GM18502 (cell line): ENCODE measurements around the gene EHBP1L1.

Source experiments
- ATAC-seq: cut with Tn5 transposase; IDR thresholded peaks from one replicate; pipeline ENCODE4 v1.9.1; 2021; ENCODE audit warnings: mild to moderate bottlenecking; ENCODE audit not compliant: unreplicated experiment, poor library complexity

EHBP1L1 gene

DNA sequence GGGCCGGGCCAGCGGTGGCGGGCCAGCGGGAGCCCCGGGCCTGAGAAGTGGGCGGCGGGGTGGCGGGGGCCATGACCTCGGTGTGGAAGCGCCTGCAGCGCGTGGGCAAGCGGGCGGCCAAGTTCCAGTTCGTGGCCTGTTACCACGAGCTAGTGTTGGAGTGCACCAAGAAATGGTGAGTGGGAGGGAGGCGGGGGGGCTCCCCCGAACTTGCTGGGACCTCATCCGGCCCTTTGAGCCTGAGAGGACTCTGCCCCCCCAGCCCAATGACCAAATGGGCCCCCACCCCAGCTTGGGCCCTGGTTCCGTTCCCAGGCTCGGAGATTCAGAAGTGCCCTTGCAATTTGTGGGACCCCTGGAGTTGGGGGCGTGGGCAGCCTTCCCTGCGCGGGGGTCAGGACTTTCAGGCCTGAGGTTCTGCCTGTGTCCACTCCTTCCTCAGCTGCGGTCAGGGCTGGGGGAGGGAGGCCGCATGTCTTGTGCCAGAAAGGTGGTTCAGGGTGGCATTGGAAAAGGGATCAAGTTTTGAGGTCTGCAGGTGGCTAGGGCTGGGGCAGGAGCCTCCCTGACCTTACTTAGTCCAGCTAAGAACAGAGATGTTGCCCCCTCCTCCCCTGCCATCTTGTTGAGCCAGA lies 496 bp downstream of the EHBP1L1 start:
- ATAC-seq: no peak

DNA sequence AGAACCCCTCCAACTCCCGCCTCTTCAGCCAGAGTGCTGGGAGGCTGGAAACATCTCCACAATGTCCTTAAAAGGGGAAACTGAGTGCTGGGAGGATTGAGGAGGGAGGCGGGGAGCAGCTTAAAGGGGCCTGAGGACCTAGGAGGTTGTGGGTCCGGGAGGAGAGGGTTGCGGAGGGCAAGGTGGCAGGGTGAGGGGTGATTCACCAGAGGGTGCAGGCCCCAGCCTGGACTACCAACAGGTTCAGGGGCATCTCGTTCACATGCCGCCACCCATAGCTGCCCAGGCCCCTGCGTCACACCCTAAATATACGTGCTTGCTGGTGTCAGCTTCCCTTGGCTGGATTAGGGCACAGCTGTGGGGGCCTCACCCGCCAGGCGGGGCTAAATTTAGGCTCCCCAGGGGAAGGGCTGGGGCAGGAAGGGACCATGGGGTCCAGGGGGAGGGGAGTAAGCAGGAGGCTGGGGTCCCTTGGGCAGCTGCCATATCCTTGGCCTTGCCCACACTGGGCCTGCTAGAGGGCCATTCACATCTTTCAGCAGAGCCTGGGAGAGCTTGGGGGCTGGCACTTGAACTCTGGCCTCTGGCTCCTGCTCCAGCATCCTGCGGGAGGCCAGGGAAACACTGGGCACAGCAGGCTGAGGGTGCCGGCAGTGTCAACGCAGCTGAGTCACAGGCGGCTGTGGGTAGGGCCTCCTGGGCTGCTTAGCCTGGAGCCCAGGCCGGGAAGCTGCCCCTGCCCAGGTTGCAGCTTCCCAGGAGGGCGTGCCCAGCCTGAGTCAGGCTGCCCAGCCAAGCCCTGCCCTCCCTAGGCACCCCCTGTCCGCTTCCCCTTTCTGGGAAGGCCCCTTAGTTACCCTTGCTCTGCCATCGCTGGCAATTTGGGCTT lies 1.3 kb downstream of the EHBP1L1 start:
- ATAC-seq: no peak

DNA sequence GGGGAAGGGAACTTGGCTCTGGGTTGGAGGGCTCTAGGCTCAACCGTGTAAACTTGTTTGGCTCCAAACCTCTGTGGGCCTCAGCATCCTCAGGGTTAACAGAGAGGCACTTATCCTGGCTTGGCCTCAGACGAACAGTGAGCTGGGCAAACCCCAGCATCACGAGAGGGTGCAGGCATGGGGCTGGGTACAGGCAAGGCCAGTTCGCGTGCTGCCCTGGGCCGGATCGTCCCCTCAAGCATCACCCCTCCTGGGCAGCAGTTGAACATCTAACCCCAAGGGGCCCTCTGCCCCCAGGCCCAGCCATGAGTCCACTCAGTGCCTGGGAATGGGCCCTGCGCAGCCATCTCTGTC lies 1.9 kb downstream of the EHBP1L1 start:
- ATAC-seq: no peak

DNA sequence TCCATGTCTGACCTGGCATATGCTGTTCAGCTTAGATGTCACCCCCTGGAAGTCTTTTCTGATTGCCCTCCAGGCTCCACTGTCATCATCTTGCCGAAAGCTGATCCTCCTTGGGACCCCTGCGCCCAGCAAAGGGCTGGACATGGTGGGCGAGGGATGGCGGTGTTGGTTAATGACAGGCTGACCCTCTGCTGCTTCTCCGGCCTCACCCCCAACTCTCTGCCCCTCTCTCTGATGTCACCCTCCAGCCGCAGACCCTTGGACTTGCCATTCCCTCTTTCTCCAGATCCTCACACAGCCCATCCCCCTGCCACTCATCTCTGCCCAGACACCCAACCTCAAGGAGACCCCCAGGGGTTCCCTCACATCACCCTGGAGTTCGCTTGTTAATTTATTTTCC lies 2.3 kb downstream of the EHBP1L1 start:
- no peak for ATAC-seq

DNA sequence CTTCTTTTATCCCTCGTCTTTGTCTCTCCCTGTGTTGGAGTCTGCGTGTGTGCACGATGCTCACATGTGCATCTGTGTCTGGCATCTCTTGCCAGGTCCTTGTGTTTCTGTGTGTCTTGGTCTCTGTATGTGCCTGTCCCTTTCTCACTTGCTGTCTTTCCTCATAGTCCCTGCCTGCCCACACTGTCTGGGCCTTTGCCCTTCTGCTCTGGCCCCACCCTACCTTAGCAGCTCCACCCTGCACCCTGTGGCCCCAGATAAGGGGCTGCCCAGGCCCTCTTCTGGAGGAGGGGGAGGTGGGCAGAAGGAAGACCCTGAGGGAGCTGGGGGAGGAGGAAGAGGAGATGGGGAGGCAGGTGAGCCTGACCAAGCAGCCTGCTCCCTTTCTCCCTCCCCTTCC lies 2.8 kb downstream of the EHBP1L1 start:
- ATAC-seq: no peak

DNA sequence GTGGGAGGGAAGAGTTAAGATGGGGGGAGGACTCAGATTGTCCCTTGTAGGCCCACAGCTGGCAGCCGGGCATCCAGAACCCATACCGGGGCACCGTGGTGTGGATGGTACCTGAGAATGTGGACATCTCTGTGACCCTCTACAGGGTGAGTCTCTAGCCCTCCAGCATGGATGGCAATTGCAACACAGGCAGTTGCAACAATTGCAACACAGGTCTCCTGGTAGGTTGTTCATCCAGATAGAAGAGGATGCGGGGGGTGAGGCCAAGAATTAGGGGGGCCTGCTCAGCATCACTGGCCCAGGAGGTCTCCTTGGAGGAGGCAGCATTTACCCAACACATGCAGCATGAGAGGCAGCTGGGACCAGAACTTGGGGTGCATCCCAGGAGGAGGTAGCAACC lies 3.4 kb downstream of the EHBP1L1 start:
- ATAC-seq: no peak

DNA sequence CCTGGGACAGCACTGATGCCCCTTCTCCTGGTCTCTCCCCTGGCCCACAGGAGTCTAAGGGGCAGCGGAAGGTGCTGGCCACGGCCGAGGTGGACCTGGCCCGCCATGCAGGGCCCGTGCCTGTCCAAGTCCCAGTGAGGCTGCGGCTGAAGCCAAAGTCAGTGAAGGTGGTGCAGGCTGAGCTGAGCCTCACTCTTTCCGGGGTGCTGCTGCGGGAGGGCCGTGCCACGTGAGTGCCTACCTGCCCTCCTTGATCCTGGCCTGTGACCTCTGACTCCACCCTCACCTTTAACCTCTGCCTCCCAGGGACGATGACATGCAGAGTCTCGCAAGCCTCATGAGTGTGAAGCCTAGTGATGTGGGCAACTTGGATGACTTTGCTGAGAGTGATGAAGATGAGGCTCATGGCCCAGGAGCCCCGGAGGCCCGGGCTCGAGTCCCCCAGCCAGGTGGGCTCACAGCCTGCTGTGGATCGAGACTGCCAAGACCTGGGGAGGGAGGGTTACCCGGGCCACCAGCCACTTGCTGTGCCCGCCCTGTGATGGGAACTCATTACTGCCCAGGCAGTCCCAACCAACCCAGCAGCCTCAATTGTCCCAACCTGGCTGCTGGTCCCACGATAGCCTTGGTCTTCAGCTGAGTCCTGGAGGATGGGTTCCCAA lies 4.3 kb downstream of the EHBP1L1 start:
- ATAC-seq: no peak

DNA sequence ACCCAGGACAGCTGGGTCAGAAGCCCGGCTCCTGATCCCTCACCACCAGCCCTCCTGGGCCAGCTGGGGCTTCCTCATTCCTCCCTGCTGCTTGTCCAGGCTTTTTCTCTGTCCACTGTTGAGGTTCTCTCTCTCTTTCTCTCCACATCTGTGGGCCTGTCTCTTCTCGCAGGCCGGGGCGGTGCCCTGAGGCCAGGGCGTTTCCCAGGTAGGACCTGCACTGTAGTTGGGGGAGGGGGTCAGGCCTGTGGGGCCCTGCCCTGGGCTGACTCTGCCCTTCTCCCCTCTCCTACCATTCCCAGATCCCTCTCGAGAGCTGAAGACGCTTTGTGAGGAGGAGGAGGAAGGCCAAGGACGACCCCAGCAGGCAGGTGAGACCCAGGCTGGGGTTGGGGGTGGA lies 4.9 kb downstream of the EHBP1L1 start:
- ATAC-seq: no peak

DNA sequence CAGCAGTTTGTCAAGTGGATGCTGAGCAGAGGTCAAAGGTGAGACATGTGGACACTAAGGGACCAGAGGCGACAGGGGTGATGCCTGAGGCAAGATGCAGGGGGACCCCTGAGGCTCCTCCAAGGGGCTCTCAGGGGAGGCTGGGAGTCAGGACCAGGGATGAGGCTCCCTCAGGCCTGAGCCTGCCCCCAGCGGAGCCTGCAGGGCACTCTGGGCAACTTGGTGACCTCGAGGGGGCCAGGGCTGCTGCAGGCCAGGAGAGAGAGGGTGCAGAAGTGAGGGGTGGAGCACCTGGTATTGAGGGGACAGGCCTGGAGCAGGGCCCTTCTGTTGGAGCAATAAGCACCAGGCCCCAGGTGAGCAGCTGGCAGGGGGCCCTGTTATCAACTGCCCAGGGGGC lies 6.1 kb downstream of the EHBP1L1 start:
- ATAC-seq: no peak

DNA sequence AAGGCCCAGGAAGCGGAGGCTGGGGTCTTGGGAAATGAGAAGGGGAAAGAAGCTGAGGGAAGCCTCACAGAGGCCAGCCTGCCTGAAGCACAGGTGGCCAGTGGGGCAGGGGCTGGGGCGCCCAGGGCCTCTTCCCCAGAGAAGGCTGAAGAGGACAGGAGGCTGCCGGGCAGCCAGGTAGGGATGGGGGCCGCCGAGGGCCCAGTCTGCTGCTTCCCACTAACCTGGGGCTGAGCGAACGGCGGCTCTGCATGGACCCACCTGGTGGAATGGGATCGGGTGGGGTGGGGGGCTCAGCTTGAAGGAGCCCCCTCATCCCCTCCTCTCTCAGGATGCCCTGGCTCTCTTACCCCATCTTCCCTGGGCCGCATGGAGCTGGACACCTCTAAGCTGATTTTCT lies 7.7 kb downstream of the EHBP1L1 start:
- ATAC-seq: no peak

DNA sequence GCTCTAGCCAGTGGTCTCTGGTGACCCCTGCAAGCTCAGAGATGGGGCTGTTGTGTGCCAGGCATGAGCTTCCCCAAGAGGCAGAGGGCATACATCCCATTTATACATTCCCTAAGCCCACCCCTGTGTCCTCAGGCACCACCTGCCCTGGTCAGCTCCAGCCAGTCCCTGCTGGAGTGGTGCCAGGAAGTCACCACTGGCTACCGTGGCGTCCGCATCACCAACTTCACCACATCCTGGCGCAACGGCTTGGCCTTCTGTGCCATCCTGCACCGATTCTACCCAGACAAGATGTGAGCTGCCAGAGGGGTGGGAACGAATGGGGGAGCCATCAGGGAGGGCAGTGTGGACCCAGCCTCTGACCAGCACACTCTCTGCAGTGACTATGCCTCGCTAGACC lies 8.3 kb downstream of the EHBP1L1 start:
- no peak for ATAC-seq

DNA sequence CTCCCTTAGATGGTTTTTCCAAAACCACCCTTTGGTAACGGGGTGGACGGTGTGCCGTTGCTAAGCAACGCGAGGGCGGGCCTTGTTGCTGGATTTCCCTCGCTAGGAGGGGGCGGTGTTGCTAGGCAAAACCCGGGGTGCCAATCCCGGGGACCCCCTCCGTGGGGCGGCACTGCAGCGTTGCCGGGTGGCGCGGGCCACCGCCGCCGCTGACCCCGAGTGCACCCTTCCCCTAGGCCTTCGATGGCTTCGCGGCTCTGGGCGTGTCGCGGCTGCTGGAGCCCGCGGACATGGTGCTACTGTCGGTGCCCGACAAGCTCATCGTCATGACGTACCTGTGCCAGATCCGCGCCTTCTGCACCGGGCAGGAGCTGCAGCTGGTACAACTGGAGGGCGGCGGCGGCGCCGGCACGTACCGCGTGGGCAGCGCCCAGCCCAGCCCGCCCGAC lies 8.9 kb downstream of the EHBP1L1 start:
- ATAC-seq: no peak

DNA sequence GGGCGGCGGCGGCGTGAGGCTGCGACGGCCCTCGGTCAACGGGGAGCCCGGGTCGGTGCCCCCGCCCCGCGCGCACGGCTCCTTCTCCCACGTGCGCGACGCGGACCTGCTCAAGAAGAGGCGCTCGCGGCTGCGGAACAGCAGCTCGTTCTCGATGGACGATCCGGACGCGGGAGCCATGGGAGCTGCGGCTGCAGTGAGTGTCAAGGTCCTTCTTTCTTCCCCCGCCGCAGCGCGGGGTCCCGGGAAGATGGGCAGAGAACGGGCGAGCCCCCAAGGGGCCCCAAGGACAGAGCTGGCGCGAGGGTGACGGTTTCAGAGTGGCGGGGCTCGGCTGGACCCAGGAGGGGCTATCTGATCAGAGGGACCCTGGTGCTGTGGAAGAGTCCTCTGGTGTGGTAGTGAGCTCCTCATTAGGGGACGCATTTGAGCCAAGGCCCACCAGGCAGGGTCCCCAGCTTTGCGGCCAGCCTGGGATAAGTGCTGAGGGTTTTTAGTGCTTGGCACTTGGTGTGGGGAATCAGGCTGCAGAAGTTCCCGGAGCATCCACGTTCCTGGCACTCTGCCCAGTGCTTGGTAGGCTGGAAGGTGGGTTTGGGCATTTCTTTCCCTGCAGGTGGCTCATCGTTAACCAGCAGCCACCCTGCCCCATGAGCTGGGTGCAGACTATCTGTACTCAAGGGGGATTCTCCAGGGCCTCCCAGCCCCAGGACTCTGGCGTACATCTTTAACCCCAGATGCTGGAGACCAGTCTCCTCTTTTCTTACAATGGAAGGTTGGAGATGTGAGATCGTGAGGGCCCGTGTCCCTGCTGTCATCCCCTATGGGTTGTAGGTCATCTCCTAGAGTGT lies 9.8 kb downstream of the EHBP1L1 start:
- ATAC-seq: no peak

DNA sequence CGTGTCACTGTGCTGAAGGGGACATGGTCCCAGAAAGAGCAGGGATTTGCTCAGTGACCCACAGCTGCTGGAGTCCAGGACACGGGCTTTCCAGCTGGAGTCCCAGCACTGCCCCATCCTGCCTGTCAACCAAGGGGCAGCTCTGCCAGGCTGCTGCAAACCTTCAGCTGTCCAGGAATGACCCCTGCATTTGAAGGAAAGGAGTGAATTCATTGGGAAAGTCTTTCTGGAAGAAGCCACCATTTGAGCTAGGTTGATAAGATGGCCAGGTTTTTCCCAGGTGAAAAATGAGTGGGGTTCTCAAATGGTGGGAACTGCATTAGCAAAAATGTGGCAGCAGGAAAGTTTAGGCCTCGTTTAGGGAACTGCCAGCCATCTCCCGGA lies 10.4 kb downstream of the EHBP1L1 start:
- ATAC-seq: no peak

DNA sequence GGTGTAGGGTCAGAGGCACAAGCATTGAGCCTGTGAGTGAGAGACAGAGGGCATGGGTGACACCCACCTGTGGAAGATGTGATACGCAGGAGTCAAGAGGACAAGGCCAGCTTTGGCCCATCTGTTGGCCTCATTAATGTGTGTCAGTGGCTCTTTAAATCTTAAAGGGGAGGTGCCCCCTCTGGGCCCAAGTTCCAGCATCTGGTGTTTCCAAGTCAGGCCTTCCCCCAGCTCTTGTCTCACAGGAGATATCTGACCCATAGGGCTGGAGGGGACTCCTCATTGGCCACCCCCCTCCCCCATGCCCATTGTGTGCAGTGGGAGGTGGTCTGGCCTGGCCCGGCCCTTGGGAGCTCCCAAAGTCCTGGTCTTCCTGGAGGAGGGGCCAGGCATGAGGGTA lies 10.8 kb downstream of the EHBP1L1 start:
- ATAC-seq: no peak

DNA sequence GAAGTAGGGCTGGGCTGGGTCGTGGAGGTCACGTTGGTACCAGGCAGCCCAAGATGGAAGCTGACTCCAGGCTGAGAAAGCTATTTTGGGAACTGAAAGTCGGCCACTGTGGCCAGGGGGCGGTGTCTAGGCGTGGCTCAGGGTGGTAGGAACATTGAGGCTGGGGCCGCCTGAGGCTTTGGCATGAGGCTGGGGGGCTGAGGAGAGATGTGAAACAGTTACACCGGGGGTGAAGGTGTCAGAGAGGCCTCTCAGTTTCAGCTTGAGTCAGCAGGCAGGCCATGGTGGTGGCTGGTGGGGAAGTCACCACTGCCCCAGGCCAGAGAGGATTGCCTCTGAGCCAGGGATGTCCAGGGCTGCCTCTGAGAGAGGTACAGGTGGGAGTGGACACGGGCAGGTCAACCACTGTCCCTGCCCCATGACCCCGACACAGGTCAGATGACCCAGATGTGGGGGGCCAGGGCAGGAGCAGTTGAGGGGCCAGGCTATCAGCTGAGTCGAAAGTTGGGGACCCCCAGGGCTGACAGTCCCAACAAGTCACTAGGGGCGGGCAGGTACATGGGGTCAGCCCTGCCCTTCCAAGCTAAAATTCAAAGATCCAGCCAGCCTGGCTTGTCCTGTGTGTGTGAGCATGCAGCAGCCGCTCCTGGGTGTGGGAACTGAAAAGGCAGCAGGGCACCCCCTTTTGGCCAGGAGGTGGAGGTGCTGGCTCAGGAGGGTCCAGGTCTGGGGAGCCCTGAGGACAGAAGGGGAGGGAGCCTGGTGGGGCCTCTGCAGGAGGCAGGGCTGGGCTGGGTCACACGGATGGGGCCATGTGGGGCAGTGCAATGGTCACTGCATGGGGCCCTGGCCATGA lies 12.6 kb downstream of the EHBP1L1 start:
- ATAC-seq: peak; percentile 80

DNA sequence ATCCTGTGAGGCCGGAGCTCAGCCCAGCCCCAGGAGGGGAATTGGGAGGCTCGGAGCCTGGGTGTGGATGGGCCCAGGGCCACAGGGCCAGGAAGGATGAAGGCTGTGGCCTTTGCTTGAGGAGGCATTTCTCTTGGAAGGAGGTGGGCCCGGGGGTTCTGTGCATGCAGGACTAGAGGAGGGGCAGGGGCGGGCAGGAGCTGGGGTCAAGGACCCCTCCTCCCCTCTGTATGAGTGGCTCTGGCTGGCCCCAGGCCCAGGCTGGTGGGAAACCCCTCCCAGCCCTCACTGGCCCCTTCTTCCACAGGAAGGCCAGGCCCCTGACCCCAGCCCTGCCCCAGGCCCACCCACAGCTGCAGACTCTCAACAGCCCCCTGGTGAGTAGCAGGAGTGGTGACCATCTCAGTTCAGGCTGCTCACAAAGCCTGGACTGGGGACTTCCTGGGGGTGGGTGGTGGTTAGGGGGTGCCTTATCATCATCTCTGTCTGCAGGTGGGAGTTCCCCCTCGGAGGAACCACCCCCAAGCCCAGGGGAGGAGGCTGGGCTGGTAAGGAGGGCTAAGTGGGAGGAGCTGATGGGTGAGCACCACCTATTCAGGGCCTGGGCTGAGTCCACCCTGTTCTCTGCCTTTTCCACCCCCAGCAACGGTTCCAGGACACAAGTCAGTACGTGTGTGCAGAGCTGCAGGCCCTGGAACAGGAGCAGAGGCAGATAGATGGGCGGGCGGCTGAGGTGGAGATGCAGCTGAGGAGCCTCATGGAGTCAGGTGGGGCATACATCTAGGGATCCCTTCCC lies 13.8 kb downstream of the EHBP1L1 start:
- no peak for ATAC-seq

DNA sequence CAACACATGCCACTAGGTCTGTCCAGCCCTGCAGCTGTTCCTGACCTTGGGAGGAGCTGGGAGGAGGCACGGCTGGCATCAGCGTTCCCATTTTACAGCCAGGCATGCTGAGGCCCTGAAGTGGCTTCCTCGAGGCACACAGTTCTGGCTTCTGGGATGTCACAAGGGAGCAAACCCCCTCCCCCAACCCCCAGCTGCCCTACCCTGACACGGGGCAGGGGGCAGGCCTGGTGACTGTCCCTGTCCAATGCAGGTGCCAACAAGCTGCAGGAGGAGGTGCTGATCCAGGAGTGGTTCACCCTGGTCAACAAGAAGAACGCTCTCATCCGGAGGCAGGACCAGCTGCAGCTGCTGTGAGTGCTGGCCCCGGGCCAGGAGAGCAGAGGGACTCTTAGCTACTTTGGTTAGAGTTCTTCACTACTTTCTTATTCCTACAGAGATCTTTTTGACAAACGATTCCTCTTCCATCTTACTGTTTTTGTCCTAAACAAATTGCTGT lies 14.4 kb downstream of the EHBP1L1 start:
- ATAC-seq: no peak
